ENCODE results near the gene ASB3. TPM values are rescaled to one million over a fixed set of nuclear protein-coding genes. Genes with fewer than 3 reads are reported as not detected.
"Not testable (repeated sequence)": the region's sequence is repeated elsewhere in the genome, so short reads cannot be mapped to it uniquely, and the experiment has no call there.

ASB3 gene
- total RNA-seq, 2 donors from 2014 or later = 10.5 to 14.0 TPM

- H3K4me1 ChIP-seq = no peaks in the 10 kb centered on the region
- DNase-seq = no peak
- H3K27me3 ChIP-seq = no peaks in the 10 kb centered on the region
- no peak overlapping the region for H3K27ac ChIP-seq
- TF ChIP-seq CTCF (IDR thresholded peaks at IDR 0.05) (no peak), POLR2A (IDR thresholded peaks at IDR 0.05) (no peak)
- 69 to 74% methylated on average over 2 of the region's 2 CpGs for WGBS, 2 donors
- intact Hi-C loops (cut with DNase I) = no loop called here
- H3K9me3 ChIP-seq = no peaks in the 10 kb centered on the region
- no peaks in the 10 kb centered on the region for H3K36me3 ChIP-seq (replicated peaks in 1 of 2; ENCODE audit: insufficient read depth in 1 of 2, low read depth in 2 of 2)
- H3K4me3 ChIP-seq = no peak overlapping the region
- no peak for ATAC-seq
Measured at GRCh38 chr2:53690876-53691275, 95.9 kb downstream of the ASB3 start.

GRCh38 chr2:53672881-53673522, 113.8 kb downstream of the ASB3 start:
- intact Hi-C loops (cut with DNase I) = no loop called here
- H3K27me3 ChIP-seq = no peaks in the 10 kb centered on the region
- WGBS, 2 donors = 60 to 70% methylated on average over 2 of the region's 2 CpGs
- no peaks in the 10 kb centered on the region for H3K36me3 ChIP-seq (replicated peaks in 1 of 2; ENCODE audit: insufficient read depth in 1 of 2, low read depth in 2 of 2)
- no peak overlapping the region for H3K27ac ChIP-seq
- DNase-seq = no peak
- H3K9me3 ChIP-seq = no peaks in the 10 kb centered on the region
- TF ChIP-seq POLR2A (IDR thresholded peaks at IDR 0.05) (no peak), CTCF (IDR thresholded peaks at IDR 0.05) (no peak)
- ATAC-seq = no peak
- no peaks in the 10 kb centered on the region for H3K4me1 ChIP-seq
- H3K4me3 ChIP-seq = no peak overlapping the region

- no peaks in the 10 kb centered on the region for H3K4me1 ChIP-seq
- H3K27me3 ChIP-seq = no peaks in the 10 kb centered on the region
- no peak overlapping the region for H3K4me3 ChIP-seq
- intact Hi-C loops (cut with DNase I) = no loop called here
- no peak for ATAC-seq
- TF ChIP-seq CTCF (IDR thresholded peaks at IDR 0.05) = no peak
- no peak for TF ChIP-seq POLR2A (IDR thresholded peaks at IDR 0.05)
- no peaks in the 10 kb centered on the region for H3K36me3 ChIP-seq (replicated peaks in 1 of 2; ENCODE audit: insufficient read depth in 1 of 2, low read depth in 2 of 2)
- H3K9me3 ChIP-seq = no peaks in the 10 kb centered on the region
- DNase-seq = no peak
- WGBS, 2 donors = 70 to 77% methylated on average over 6 of the region's 6 CpGs
- no peak overlapping the region for H3K27ac ChIP-seq
Measured at GRCh38 chr2:53670331-53670730, 116.4 kb downstream of the ASB3 start.

GRCh38 chr2:53668624-53669026, 118.1 kb downstream of the ASB3 start:
- TF ChIP-seq CTCF (IDR thresholded peaks at IDR 0.05) (no peak), POLR2A (IDR thresholded peaks at IDR 0.05) (no peak)
- DNase-seq = no peak
- Histone ChIP-seq H3K4me1 (no peaks in the 10 kb centered on the region), H3K36me3 (replicated peaks in 1 of 2; ENCODE audit: insufficient read depth in 1 of 2, low read depth in 2 of 2) (no peaks in the 10 kb centered on the region), H3K27ac (no peak overlapping the region), H3K4me3 (no peak overlapping the region), H3K27me3 (no peaks in the 10 kb centered on the region), H3K9me3 (no peaks in the 10 kb centered on the region)
- intact Hi-C loops (cut with DNase I) = no loop called here
- WGBS, 2 donors = 62 to 65% methylated on average over 3 of the region's 3 CpGs
- ATAC-seq = no peak

GRCh38 chr2:53667130-53667529, 119.6 kb downstream of the ASB3 start:
- intact Hi-C loops (cut with DNase I) = not testable (repeated sequence)
- 86 to 92% methylated on average over 5 of the region's 5 CpGs for WGBS, 2 donors

More at GRCh38 chr2:53667130-53667529, 119.6 kb downstream of the ASB3 start:
- not testable (repeated sequence) for H3K36me3 ChIP-seq (replicated peaks in 1 of 2; ENCODE audit: insufficient read depth in 1 of 2, low read depth in 2 of 2); ATAC-seq; H3K27ac ChIP-seq; H3K4me1 ChIP-seq; H3K27me3 ChIP-seq; H3K9me3 ChIP-seq; DNase-seq; H3K4me3 ChIP-seq

Measured in body of pancreas (tissue), 4 donors.